HG02938 (cell line): ENCODE data around the gene NTSR1.

Experiments used
- ATAC-seq: cut with Tn5 transposase; IDR thresholded peaks from one replicate; pipeline ENCODE4 v1.9.1; 2021; ENCODE audit warnings: mild to moderate bottlenecking, moderate library complexity; ENCODE audit not compliant: unreplicated experiment

NTSR1 gene

DNA sequence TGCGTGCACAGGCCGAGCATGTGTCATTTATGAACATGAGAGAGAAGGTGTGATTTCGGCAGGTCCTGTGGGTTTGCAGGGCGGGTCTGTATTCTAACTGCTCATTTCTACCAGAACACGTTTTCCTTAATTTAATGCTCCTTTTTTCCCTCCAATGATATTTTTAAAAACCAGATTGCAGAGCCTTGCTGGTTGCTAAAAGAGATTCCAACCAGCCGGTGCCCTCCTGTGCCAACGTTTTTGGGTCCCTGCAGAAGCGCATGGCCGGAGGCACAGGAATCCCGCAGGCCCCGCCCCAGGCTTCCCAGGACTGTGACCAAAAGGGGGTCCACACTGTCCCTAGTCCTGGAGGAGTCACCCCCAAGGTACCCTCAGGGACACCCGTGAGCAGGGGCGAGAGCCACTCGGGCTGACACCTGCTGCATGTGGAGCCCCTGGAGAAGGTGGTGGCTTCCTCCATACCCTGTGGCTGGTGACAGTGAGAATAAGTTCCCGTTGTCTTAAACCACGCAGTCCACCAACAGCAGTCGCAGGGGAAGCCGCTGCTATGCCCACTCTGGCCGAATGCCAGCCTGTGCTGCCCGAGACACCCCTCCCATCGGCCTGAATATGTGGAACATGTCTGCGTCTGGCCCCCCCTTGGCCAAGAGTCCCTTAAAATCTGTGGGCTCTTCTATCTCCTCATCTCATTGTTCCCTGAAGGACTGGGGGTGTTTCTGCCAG is 15.7 kb upstream of the NTSR1 start:
- ATAC-seq: no peak

DNA sequence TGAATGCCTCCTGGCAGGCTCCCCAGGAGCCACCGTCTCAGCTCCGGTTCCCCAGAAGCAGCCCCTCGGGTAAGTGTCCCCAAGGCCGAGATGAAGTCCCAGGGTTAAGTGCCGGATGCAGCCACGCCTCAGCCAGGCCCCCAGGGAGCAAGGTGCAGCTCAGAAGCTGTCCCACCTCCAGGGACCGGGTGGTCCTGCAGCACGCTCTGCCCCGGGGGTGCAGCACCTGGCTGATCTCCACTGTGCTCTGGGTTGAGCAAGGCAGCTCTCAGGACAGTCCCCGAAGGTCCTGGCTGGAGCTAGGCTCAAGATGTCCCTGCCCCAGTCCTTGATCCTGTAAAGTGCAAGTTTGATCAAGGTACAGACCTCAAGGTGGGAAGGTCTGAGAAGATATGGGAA is 15.1 kb upstream of the NTSR1 start:
- no peak for ATAC-seq

DNA sequence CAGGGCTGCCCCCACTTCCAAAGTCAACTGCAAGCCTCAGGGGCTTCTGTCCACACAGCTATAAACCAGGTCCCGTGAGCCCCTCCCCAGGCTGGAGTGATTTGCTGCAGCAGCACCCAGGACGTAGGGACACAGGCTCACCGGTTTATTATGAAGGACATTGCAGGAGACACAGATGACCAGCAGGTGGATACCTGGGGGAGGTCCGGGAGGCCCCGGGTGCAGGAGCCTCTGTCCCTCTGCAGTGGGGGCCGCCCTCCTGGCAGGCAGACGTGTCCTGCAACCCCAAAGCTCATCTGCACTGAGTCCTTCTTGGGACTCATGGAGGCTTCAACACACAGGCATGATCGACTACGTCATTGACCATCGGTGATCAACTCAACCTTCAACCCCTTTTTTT is 14.5 kb upstream of the NTSR1 start:
- no peak for ATAC-seq

DNA sequence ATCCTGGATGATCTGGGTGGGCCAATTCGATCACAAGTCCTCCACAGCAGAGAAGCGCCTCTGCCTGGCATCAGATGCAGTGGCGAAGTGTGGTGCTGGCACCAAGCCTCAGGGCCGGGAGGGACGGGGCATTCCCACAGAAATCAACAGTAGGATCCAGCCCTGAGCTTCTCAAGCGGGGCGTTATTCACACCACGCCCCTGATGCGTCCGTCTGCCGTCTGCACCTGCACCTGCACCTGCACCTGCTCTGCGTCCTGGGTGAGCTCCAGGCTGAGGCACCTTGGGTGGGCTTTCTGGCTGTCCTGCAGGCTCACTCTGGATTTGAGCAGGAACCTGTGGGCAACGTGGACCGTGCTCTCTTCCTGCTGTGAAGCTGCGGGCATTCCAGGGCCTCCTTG is 13.8 kb upstream of the NTSR1 start:
- no peak for ATAC-seq

DNA sequence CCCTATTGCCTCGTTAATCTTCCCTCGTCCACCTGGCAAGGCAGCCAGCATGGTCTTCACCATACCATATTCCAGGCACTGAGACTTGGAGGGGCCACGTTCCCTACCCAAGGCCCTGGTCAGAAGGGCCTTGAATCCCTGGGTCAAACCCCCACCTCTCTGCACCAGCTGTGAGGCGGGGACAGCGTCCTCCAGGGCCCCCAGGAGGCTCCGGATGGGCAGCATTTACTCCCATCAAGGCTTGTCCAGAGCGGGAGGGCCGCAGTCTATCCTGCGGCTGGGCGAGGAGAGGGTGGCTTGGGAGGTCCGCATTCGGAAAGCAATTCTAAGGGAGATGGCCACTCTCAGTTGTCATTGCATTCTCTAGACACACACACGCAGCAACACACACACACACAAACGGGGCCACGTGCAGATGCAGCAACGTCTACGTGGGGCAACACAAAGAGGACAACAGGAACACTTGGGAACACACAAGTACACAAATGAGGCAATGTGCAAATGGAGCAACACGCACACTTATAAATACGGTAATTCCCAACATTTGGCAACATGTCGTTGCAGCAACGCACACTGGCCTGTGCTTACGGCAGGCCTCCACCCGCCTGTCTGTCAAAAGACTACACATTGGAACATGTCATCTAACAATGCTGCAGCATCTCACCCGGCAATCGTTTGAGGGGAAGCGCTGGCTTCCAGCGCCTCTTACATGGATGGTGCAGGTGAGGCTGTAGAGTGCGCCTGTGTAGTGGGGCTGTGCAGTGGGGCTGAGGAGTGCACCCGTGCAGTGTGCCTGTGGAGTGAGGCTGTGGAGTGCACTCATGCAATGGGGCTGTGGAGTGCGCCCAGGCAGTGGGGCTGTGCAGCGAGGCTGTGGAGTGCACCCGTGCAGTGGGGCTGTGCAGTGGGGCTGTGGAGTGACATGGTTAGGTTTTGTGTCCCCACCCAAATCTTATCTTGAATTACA is 12.9 kb upstream of the NTSR1 start:
- no peak for ATAC-seq

DNA sequence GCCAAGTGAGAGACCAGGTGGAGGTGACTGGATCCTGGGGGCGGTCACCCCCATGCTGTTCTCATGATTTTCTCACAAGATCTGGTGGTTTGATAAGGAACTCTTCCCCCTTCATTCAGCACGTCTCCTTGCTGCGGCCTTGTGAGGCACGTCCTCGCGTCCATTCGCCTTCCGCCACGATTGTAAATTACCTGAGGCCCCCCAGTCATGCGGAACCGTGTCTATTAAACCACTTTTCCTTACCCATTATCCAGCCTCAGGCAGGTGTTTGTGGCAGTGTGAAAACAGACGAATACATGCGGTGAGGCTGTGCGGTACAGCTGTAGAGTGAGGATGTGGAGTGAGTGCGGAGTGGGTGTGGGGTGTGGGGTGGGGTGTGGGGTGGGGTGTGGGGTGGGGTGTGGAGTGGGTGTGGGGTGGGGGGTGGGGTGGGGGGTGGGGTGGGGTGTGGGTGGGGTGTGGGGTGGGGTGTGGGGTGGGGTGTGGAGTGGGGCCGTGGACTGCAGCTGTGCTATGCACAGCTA is 12.1 kb upstream of the NTSR1 start:
- no peak for ATAC-seq

DNA sequence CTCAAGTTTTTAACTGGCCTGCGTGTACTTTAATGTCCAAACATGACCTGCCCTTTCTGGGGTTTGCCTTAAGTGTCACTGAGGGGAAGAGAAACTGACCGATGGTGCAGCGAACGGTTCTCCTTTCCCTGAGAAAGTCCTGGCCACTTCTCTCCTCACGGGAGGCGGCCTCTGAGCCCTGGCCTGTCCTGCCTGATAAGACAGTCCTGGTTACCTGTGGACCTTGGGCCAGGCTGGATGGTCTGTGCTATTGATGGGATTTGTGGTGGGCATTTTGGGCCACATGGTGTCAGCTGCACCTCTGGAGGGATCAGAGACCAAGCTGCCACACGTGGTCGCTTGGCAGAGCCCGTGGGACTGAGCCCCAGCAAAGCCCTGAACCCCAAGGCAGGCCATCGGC is 11.6 kb upstream of the NTSR1 start:
- ATAC-seq: no peak

DNA sequence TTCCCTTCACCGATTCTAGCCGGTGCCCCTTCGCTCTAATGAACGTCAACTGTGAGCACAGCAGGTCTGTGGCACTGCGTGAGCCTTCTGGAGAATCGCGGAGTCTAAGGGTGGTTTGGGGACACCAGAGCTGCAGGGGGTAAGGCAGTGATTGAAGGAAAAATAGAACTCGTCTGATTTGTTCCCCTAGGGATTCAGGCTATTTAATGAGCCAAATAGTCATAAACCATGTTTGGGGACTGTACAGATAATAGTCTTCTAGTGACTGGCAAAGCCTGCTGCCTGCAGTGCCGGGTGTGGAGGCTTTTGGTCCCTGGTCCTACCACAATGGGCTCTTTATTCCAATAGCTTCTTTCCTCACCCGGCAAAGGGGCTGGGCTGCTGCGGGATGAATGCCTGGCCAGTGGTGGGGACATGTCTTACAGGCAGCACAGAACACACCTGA is 11.1 kb upstream of the NTSR1 start:
- ATAC-seq: no peak

DNA sequence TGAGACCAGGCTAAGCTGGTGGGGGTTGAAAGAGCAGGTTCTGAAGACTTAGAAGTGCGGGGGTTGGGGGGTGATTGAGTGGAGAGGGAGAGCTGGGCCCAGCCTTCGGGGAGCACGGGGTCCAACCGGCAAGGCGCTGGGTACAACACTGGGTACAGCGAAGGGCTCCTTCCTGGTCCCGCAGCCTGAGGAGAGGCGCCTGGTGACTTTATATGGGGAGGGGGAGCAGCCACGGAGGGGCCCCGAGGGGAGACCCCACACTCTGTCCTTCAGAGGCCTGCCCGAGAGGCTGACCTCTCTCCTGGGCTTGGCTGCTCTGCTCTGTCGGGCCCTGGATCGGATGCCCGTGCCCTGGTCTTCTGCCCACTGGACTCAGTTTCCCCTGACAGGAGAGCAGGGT is 10.4 kb upstream of the NTSR1 start:
- no peak for ATAC-seq

DNA sequence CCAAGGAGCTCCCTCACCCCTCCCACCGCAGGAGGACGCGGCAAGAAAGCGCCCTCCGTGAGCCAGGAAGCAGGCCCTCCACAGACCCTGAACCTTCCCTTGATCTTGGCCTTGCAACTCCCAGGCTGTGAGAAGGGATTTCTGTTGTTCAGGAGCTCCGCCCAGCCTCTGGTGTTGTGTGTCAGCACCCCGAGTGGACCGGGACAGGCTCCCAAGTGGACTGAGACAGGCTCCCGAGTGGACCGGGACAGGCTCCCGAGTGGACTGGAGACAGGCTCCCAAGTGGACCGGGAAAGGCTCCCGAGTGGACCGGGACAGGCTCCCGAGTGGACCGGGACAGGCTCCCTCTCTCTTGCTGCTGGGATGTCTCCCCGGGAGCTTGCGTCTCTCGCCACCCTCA is 9.3 kb upstream of the NTSR1 start:
- no peak for ATAC-seq

DNA sequence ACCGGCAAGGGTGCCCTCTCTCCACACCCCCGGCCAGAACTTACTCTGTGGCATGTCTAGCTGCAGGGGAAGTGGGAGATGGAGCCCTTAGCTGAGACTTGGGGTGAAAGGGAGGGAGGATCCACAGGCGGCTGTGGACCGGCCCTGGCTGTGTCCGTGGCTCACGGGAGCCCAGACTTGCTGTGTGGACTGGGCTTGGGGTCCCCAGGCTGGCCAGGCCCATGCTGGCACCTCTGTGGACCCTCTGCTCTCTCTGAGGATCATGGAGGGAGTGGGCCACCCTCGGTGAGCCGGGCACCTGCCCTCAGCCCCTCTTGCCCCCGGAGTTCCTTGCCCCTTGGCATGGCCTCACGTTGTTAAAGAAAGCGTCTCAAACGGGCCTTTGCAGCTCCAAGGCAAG is 8.9 kb upstream of the NTSR1 start:
- ATAC-seq: no peak

DNA sequence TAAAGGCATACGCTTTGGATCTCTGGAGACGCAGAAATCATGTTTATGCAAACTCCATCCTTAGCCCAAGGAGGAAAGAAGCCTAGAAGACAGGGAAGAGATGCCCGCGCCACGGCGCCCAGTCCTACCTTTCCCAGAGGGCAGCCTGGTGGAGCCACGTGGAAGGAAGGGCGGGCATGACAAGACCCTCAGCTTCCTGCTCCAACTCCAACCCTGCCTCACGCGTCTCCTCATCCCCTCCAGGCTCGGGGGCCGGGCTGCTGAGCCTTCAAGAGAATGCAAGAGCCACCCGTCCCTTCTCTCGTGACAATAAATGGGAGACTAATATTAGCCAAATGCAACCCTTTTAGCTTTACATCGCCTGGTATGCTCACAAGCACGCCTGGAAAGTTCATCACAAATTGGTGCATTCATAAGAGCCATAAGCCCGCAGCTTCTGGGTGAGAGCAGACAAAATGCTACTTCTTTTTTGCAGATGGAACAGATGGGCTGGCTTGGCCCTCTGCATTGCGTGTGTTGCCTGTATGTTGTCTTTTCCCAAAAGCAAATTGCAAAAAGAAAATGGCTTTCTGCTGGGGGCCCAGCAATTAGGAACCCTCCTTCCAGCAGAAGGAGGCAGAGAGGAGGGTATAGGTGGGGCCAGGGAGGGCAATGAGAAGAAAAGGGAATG is 8.2 kb upstream of the NTSR1 start:
- no peak for ATAC-seq

DNA sequence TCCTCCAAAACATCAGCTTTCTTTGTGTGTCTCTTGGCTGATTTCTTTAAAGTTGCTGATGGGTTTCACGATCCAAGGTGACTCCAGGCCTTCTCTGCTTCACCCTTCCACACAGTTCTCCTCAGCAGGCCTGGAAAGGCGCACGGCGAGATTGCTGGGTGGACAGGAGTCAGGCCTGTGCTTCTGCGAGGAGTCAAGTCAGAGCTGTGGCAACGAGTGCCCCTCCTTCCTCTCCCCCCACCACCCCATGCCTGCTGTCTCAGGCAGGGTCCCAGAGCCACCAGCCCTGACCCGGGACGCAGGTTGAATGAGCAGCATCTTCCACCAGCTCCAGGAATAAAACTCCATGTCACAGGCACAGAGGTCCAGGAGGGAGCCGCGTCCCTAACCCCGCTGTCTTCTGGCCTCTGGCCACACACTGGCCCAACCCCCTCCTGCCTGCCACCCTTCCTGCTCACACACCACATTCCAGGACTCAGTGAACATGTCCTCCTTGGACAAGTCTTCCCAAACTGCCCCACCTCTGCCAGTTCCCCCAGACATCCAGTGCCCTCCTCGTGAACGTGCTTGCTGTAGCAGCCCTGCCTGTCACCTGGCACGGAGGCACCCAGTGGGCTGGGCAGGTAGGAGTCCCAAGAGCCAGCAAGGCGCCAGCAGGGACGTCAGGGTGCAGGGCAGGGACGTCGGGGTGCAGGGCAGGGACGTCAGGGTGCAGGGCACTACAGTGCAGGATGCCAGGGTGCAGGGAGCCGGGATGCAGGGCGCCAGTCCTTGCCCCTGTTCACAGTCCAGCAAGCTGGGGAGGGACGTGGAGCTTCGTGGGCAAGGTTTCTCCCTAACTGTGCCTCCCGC is 7.2 kb upstream of the NTSR1 start:
- no peak for ATAC-seq

DNA sequence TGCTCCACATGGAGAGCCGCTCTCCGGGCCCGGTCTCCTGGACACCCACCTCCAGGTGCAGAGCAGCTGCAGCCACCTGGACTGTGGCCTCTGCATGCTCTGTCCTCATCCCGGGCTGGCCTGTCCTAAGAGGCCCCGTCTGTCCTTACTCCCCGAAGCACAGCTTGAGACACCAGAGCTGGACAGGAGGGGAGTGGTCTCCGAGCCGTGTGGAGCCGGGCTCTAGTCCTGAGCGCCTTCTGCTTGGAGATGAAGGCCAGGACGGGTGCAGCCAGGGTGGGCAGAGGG is 6.7 kb upstream of the NTSR1 start:
- ATAC-seq: no peak

DNA sequence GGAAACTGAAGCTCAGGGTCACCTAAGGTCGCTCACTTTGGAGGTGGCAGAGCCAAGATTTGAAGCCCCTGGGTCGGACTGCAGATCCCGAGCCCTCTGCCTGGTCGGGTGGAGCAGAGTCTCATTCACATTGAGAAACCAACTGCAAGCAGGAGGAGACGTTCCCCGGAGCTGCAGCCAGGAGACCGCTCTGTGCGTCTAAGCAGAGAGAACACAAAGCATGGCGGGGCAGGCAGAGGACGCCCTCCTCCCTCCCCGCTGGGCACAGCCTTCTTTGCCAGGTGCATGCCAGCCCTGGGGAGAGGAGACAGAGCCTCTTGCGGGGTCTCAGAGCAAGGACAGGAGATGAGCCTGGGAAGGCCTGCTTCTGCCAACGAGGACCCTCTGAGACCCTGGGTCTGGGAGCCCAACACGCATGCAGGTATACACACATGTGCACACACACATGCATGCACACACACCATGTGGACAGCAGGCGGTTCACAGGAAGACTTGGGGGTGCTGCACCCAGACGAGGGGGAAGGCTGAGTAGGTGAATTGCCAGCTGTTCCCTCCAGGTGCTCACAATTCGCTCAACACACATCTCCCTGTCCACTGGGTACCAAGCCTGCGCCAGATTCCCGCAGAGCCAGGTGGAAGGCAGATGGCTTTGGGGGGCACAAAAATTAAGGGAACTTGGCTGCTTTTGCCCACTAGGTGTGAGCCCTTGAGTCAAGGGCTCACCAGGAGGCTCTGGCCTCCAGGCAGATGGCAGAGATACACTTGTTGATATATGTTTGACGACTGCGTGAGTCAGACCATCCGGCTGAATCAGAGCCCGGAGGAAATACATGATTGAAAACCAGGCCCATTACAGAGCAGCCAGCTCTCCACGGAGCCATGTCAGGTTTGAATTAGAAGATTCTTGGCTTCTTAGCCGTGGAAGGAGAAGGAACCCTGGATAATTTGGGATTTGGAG is 5.5 kb upstream of the NTSR1 start:
- no peak for ATAC-seq

DNA sequence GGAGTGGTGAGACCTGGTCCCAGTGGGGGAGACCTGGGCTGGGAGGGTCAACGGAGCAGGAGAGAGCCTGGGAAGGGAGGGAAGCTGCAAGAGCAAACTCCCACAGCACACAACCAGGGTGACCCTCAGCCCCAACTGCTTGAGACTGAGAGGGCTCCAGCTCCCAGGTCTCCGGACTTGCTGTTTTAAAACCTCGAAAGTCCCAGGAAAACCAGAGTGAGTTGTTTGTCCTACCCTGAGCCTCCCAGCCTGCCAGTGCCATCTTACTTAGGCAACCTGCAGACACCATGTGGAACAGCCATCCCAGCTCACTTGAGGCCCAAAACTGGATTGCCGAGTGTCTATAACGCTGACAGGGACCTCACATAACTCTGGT is 4.8 kb upstream of the NTSR1 start:
- ATAC-seq: no peak

DNA sequence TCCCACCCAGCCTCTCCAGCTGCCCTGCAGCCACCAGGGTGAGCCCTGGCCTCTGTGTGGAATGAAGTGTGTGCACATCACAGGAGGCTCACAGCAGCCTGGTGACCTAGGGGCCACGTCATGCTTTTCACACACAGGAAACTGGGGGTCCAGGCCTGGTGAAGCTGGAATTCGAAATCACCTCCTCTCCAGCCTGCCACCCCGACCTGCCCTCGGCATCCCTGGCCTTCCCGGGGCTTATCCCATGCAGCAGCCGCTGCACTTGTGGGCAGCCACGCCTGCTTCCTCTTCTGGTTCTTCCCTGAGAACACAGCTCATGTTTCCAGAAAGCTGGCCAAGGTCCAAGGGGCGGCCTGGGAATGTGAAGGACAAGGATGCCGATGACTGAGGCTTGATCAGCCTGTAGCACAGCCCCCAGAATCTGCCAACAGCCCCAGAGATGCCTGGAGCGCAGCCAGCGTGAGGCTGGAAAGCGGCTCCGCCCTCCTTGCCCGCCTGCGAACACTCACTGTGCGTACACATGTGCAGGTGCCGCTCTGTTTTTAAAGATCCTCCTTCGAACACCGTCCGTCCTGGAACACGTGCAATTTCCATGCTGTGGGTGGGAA is 4.2 kb upstream of the NTSR1 start:
- no peak for ATAC-seq

DNA sequence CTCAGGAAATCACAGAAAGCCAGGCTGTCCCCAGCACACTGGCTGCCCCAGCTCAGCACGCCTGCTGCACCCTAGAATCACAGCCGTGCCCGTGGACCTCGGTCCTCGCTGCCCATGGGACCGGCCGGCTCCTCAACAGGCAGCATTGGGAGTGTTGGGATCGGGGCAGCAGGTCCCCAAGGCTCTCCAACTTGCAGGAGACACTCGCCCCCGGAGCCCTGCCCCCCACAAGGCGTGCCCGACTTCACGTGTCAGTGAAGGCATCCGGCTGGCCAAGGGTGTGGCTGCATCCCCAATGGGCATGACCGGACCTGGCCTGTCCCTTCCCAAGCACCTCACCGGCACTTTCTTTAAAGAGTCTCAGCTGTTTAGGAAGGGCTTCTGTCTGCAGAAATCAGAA is 3.0 kb upstream of the NTSR1 start:
- no peak for ATAC-seq

DNA sequence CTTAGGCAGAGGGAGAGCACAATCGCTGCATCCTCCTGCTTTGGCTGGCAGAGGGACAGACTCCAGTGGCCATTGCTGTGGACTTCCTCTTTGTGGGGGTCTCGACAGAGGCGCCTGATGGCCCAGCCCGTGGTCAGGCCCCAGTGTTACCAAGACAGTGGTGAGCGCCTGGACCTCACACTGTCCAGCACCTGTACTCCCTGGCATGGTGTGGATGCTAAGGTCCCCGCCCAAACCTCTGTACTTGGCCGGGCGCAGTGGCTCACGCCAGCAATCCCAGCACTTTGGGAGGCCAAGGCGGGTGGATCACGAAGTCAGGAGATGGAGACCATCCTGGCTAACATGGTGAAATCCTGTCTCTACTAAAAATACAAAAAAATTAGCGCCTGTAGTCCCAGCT is 2.3 kb upstream of the NTSR1 start:
- ATAC-seq: no peak
